ENCODE data around the gene CAMP.
A peak's percentile ranks its signal among the peaks of the same experiment; 100 is the strongest.
"Not testable (repeated sequence)": the region's sequence is repeated elsewhere in the genome, so short reads cannot be mapped to it uniquely, and the experiment has no call there.

Gene CAMP

DNA sequence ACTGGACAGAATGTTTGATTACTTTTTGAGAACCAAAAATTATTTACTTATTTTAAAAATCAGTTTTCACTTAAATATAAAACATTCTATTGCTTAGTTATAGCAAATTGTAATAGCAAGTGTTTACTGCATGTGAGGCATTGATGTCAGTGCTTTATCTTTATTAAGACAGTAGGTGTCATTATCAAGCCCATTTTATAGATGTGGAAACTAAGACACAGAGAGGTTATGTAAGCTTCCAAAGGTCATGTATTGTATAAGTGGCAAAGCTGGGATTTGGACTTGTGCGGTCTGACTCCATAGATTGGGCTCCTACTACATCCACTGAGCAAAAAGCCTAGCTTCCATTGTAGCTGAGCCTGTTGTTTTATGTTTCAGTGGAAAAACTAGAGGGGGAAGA is 35.2 kb downstream of the CAMP start:
- DNase-seq (ENCODE audit: low read depth) = no peak

DNA sequence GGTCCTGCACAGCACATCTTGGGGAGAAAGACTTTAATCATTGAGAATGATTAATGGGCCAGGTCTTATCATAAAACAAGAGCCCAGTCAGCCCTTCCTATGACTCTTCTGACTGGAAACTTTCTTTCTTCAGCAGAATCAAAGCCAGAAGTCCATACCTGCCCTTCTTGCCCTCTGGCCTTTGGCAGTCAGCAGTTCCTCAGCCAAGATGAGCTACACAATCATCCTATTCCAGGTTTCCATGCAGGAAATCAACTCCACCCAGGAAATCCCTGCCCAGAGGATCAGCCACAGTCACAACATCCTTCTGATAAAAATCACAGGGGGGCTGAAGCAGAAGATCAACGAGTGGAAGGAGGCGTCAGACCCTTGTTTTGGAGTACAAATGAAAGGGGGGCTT is 44.5 kb downstream of the CAMP start:
- DNase-seq (ENCODE audit: low read depth) = no peak

DNA sequence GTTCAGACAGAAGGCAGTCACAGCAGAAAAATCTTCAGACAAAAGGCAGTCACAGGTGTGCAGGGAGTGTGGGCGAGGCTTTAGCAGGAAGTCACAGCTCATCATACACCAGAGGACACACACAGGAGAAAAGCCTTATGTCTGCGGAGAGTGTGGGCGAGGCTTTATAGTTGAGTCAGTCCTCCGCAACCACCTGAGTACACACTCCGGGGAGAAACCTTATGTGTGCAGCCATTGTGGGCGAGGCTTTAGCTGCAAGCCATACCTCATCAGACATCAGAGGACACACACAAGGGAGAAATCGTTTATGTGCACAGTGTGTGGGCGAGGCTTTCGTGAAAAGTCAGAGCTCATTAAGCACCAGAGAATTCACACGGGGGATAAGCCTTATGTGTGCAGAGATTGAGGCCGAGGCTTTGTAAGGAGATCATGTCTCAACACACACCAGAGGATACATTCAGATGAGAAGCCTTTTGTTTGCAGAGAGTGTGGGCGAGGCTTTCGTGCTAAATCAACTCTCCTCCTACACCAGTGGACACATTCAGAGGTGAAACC is 45.2 kb downstream of the CAMP start:
- DNase-seq (ENCODE audit: low read depth) = no peak

DNA sequence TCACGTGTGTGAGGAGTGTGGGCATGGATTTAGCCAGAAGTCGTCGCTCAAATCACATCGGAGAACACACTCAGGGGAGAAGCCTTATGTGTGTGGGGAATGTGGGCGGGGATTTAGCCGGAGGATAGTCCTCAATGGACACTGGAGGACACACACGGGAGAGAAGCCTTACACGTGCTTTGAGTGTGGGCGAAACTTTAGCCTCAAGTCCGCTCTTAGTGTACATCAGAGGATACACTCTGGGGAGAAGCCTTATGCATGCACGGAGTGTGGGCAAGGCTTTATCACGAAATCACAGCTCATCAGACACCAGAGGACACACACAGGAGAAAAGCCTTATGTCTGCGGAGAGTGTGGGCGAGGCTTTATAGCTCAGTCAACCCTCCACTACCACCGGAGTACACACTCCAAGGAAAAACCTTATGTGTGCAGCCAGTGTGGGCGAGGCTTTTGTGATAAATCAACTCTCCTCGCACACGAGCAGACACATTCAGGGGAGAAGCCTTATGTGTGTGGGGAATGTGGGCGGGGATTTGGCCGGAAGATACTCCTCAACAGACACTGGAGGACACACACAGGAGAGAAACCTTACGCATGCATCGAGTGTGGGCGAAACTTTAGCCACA is 45.8 kb downstream of the CAMP start:
- DNase-seq (ENCODE audit: low read depth) = no peak

DNA sequence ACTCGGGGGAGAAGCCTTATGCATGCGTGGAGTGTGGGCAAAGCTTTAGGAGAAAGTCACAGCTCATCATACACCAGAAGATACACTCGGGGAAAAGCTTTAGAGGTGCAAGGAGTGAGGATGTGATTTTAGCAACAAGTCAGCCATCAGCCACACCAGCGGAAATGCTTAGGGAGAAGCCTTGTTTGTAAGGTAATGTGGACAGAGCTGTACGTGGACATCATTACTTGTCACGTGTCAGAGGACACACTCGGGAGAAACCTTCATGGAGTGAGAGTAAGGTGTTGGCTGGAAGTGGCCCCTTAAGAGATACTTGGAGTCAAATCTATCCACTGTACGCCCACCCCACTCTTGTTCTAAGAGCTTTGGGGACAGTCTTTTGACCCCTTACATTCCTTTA is 46.3 kb downstream of the CAMP start:
- no peak for DNase-seq (ENCODE audit: low read depth)

DNA sequence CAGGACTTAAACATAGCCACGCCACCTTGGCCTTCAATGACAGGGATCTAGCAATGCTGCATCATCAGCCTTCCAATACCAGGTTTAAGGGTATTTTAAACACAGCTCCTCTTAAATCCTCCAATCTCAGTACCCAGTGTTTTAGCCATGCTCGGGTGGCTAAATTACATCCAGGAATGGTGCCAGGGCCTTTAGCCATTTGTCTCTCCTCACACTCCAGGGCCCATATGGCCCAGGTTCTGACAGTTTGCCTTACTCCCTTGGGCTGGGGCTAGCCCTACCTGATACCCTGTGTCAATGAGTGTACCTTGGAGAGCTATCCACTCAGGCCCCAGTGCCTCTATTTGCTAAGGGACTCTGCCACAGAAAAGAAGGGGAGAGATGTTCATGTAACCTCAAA is 47.0 kb downstream of the CAMP start:
- no peak for DNase-seq (ENCODE audit: low read depth)

DNA sequence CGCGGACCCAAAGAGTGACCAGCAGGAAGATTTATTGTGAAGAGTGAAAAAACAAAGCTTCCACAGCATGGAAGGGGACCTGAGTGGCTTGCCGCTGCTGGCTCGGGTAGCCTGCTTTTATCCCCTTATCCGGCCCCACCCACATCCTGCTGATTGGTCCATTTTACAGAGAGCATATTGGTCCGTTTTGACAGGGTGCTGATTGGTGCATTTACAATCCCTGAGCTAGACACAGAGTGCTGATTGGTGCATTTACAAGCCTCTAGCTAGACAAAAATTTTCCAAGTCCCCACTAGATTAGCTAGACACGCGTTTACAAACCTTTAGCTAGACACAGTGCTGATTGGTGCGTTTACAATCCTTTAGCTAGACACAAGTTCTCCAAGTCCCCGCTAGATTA is 47.9 kb downstream of the CAMP start:
- DNase-seq (ENCODE audit: low read depth) = not testable (repeated sequence)

DNA sequence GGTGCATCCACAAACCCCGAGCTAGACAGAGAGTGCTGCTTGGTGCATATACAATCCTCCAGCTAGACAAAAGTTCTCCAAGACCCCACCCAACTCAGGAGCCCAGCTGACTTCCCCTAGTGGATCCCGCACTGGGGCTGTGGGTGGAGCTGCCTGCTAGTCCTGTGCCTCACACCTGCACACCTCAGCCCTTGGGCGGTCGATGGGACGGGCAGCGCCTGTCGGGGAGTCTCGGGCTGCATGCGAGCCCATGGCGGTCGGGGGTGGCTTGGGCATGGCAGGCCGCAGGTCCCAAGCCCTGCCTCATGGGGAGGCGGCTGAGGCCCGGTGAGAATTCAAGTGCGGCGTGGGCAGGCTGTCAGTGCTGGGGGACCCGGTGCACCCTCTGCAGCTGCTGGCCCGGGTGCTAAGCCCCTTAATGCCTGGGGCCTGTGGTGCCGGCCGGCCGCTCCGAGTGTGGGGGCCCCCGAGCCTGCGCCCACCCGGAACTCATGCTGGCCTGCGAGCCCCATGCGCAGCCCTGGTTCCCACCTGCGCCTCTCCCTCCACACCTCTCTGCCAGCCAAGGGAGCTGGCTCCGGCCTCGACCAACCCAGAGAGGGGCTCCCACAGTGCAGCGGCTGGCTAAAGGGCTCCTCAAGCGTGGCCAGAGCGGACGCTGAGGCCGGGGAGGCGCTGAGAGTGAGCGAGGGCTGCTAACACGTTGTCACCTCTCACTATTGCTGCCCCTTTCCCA is 48.6 kb downstream of the CAMP start:
- no peak for DNase-seq (ENCODE audit: low read depth)

DNA sequence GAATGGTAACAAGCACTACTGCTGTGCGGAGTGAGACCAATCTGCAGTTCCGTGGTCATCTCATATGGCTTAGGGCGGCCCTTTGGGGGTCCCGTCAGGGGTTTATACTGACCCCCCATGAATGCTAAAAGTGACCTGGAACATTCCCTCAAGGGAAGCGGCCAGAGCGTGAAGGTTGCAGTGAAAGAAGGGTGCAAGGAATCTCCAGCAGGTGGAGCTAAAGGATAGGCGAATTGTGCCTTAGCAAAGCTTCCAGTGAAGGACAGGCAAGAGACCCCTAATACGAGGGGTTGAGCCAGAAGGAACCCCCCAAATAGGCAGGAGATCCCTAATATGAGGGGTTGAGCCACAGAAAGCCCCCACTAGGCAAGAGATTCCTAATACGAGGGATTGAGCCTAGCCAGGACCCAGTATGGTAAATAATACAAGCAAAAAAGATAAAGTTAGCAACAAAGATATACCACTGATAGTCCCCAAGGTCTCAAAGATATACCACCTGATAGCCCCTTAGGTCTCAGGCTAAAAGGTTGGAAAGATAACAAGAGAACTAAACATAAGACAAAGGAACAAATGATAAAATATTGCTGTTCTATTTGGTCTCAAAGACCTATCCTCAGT is 50.4 kb downstream of the CAMP start:
- peak; percentile 18 for DNase-seq (ENCODE audit: low read depth)

DNA sequence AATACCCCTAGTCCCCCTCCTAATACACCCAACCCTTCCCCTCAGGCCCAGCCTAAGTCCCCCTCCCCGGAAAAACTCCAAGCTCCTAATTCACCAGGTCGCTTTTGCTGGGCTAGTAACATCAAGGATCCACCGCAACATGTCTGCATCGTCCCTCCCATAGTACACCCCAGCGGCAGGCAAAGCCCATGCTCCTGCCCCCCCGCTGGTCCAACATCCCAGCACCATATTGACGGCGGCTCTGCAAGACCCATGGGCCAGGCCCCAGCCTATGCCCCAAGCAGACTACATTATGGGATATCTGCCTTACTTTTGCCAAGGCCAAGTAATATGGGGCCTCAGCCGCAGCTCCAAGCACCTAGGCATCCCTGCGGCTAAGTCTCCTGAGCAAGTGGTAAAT is 51.2 kb downstream of the CAMP start:
- no peak for DNase-seq (ENCODE audit: low read depth)
